ENCODE data around the gene GLDN. TPM values are rescaled to one million over a fixed set of nuclear protein-coding genes. Genes with fewer than 3 reads are reported as not detected.
"Not testable (repeated sequence)": the region's sequence is repeated elsewhere in the genome, so short reads cannot be mapped to it uniquely, and the experiment has no call there.

Gene GLDN
- total RNA-seq, 4 donors from 2014 or later, result 68.6 to 85.4 (median 79.3) TPM

- Histone ChIP-seq H3K36me3 (peaks cover 0 to 7% (median 0%) of the 10 kb centered on the region in 3 donors), H3K27me3 (no peaks in the 10 kb centered on the region), H3K9me3 (no peaks in the 10 kb centered on the region), H3K4me1 (peaks cover 0 to 4% (median 0%) of the 10 kb centered on the region in 4 donors), H3K4me3 (no peak overlapping the region), H3K27ac (no peak overlapping the region)
- TF ChIP-seq POLR2A (IDR thresholded peaks at IDR 0.05) (no peak), EP300 (IDR thresholded peaks at IDR 0.05) (no peak), CTCF (IDR thresholded peaks at IDR 0.05) (no peak)
- no peak for DNase-seq (ENCODE audit: low spot score in 2 of 2)
- WGBS, 2 donors, result 83 to 91% methylated on average over 9 of the region's 9 CpGs
Observed at GRCh38 chr15:51403946-51404695, 62.7 kb downstream of the GLDN start.

GRCh38 chr15:51405693-51406523, 64.5 kb downstream of the GLDN start:
- Histone ChIP-seq H3K4me1 (peaks cover 0 to 4% (median 0%) of the 10 kb centered on the region in 4 donors), H3K4me3 (no peak overlapping the region), H3K27ac (no peak overlapping the region), H3K36me3 (no peaks in the 10 kb centered on the region), H3K9me3 (no peaks in the 10 kb centered on the region), H3K27me3 (no peaks in the 10 kb centered on the region)
- TF ChIP-seq EP300 (IDR thresholded peaks at IDR 0.05), result no peak
- DNase-seq (ENCODE audit: low spot score in 2 of 2), result no peak
- WGBS, 2 donors, result 67 to 74% methylated on average over 11 of the region's 11 CpGs

- 84 to 92% methylated on average over 4 of the region's 4 CpGs for WGBS, 2 donors
- Histone ChIP-seq H3K4me3 (no peak overlapping the region), H3K9me3 (no peaks in the 10 kb centered on the region), H3K4me1 (no peaks in the 10 kb centered on the region), H3K27me3 (no peaks in the 10 kb centered on the region), H3K27ac (no peak overlapping the region), H3K36me3 (peaks cover 0 to 4% (median 0%) of the 10 kb centered on the region in 3 donors)
- TF ChIP-seq POLR2A (IDR thresholded peaks at IDR 0.05) (no peak), CTCF (IDR thresholded peaks at IDR 0.05) (no peak), EP300 (IDR thresholded peaks at IDR 0.05) (no peak)
- no peak for DNase-seq (ENCODE audit: low spot score in 2 of 2)
Observed at GRCh38 chr15:51414256-51414860, 72.9 kb downstream of the GLDN start.

- 49 to 62% methylated on average over 4 of the region's 4 CpGs for WGBS, 2 donors
- Histone ChIP-seq H3K27ac (no peak overlapping the region), H3K36me3 (peaks cover 0 to 4% (median 0%) of the 10 kb centered on the region in 3 donors), H3K4me3 (no peak overlapping the region), H3K4me1 (no peaks in the 10 kb centered on the region), H3K9me3 (no peaks in the 10 kb centered on the region), H3K27me3 (no peaks in the 10 kb centered on the region)
- DNase-seq (ENCODE audit: low spot score in 2 of 2), result no peak
- TF ChIP-seq CTCF (IDR thresholded peaks at IDR 0.05) (no peak), POLR2A (IDR thresholded peaks at IDR 0.05) (no peak), EP300 (IDR thresholded peaks at IDR 0.05) (no peak)
Observed at GRCh38 chr15:51416129-51416528, 74.7 kb downstream of the GLDN start.

- WGBS, 2 donors, result 97 to 98% methylated on average over 8 of the region's 16 CpGs
- not testable (repeated sequence) for H3K4me1 ChIP-seq; H3K27me3 ChIP-seq; DNase-seq (ENCODE audit: low spot score in 2 of 2); H3K9me3 ChIP-seq; H3K36me3 ChIP-seq; H3K4me3 ChIP-seq; H3K27ac ChIP-seq
Observed at GRCh38 chr15:51423040-51423439, 81.6 kb downstream of the GLDN start.

- H3K4me3 ChIP-seq, result no peak overlapping the region
- no peak for DNase-seq (ENCODE audit: low spot score in 2 of 2)
- no peaks in the 10 kb centered on the region for H3K36me3 ChIP-seq
Observed at GRCh38 chr15:51424780-51425179, 83.3 kb downstream of the GLDN start.

More at GRCh38 chr15:51424780-51425179, 83.3 kb downstream of the GLDN start:
- Histone ChIP-seq H3K4me1 (no peaks in the 10 kb centered on the region), H3K9me3 (no peaks in the 10 kb centered on the region), H3K27ac (no peak overlapping the region), H3K27me3 (no peaks in the 10 kb centered on the region)
- TF ChIP-seq CTCF (IDR thresholded peaks at IDR 0.05) (no peak), EP300 (IDR thresholded peaks at IDR 0.05) (no peak), POLR2A (IDR thresholded peaks at IDR 0.05) (no peak)
- 35 to 68% methylated on average over 1 of the region's 1 CpG for WGBS, 2 donors

Data from tibial nerve (tissue), 4 donors.